Anterior cingulate cortex (tissue), 58 donors: ENCODE measurements around the gene SPINK2.

Experiments
- DNase-seq, 58 donors: peaks; one replicate each; lab custom pipeline; 2025; lab: John Stamatoyannopoulos, UW

The SPINK2 gene

GRCh38 chr4:56821381-56822243 is at the start of gene SPINK2:
TSS of gene SPINK2 (minus strand) at chr4:56821701. CDS start at chr4:56821662, 39 bp downstream.
- peak in 2 of 58 donors; percentile 4 to 22 for DNase-seq

- no peak for DNase-seq
Observed at GRCh38 chr4:56870946-56871345, 49.4 kb upstream of the SPINK2 start.

GRCh38 chr4:56863441-56864139 is 42.1 kb upstream of the SPINK2 start:
- no peak for DNase-seq

GRCh38 chr4:56861360-56861759 is 39.9 kb upstream of the SPINK2 start:
- no peak for DNase-seq

- DNase-seq = no peak
Observed at GRCh38 chr4:56860781-56861180, 39.3 kb upstream of the SPINK2 start.

GRCh38 chr4:56859841-56860240 is 38.3 kb upstream of the SPINK2 start:
- DNase-seq = no peak

GRCh38 chr4:56857601-56858309 is 36.3 kb upstream of the SPINK2 start:
- no peak for DNase-seq

GRCh38 chr4:56856656-56857055 is 35.2 kb upstream of the SPINK2 start:
- no peak for DNase-seq

- DNase-seq = no peak
Observed at GRCh38 chr4:56850910-56851309, 29.4 kb upstream of the SPINK2 start.

GRCh38 chr4:56844802-56845580 is 23.5 kb upstream of the SPINK2 start:
- no peak for DNase-seq

GRCh38 chr4:56843421-56843899 is 22.0 kb upstream of the SPINK2 start:
- no peak for DNase-seq

- no peak for DNase-seq
Observed at GRCh38 chr4:56840559-56840958, 19.1 kb upstream of the SPINK2 start.

- no peak for DNase-seq
Observed at GRCh38 chr4:56828784-56829535, 7.5 kb upstream of the SPINK2 start.

- DNase-seq = no peak
Observed at GRCh38 chr4:56823933-56824600, 2.6 kb upstream of the SPINK2 start.

- DNase-seq = no peak
Observed at GRCh38 chr4:56818797-56819196, 2.7 kb downstream of the SPINK2 start.

GRCh38 chr4:56817840-56818491 is 3.5 kb downstream of the SPINK2 start:
- no peak for DNase-seq

- no peak for DNase-seq
Observed at GRCh38 chr4:56806666-56807065, 14.8 kb downstream of the SPINK2 start.

- no peak for DNase-seq
Observed at GRCh38 chr4:56804551-56804950, 16.9 kb downstream of the SPINK2 start.
